Liver (tissue), 9 donors: Measurements from ENCODE around the gene FAH. TPM values are rescaled to one million over a fixed set of nuclear protein-coding genes. Genes with fewer than 3 reads are reported as not detected.

Experiments used
- DNase-seq: peaks from one replicate; pipeline ENCODE4 v3.0.0-alpha.2; 2017; ENCODE audit warnings: low spot score
- H3K27ac ChIP-seq, 2 donors: one replicate each; pipeline ENCODE4 v1.7.0; 2013; ENCODE audit warnings: inconsistent platforms in 2 of 2, low read length in 2 of 2, control low read depth in 1 of 2, low read depth in 1 of 2, mild to moderate bottlenecking in 1 of 2
- H3K27me3 ChIP-seq, 4 donors: one replicate each; pipeline versions ENCODE4 v1.6.1 to v1.7.0; 2013; ENCODE audit warnings: low read length in 3 of 4, inconsistent platforms in 1 of 4, mild to moderate bottlenecking in 1 of 4, moderate library complexity in 1 of 4; ENCODE audit not compliant: control insufficient read depth in 4 of 4, insufficient read depth in 4 of 4
- H3K36me3 ChIP-seq, 4 donors: one replicate each; pipeline versions ENCODE4 v1.6.1 to v1.7.0; 2013; ENCODE audit warnings: low read length in 3 of 4, mild to moderate bottlenecking in 3 of 4, low read depth in 1 of 4, moderate library complexity in 1 of 4; ENCODE audit not compliant: control insufficient read depth in 4 of 4, insufficient read depth in 3 of 4
- H3K4me1 ChIP-seq, 4 donors: one replicate each; pipeline versions ENCODE4 v1.6.1 to v1.7.0; 2013; ENCODE audit warnings: low read length in 3 of 4, mild to moderate bottlenecking in 3 of 4, moderate library complexity in 1 of 4; ENCODE audit not compliant: control insufficient read depth in 4 of 4, insufficient read depth in 4 of 4
- H3K4me3 ChIP-seq, 3 donors: one replicate each; pipeline versions ENCODE4 v1.6.1 to v1.7.0; 2013; ENCODE audit warnings: low read length in 3 of 3, control low read depth in 1 of 3, low read depth in 1 of 3, mild to moderate bottlenecking in 1 of 3
- H3K9ac ChIP-seq, 2 donors: one replicate each; pipeline ENCODE4 v1.7.0; 2013; ENCODE audit warnings: low read length in 2 of 2, mild to moderate bottlenecking in 2 of 2, moderate library complexity in 2 of 2, control low read depth in 1 of 2, low read depth in 1 of 2
- H3K9me3 ChIP-seq, 4 donors: one replicate each; pipeline versions ENCODE4 v1.6.1 to v1.7.0; 2013; ENCODE audit warnings: low read length in 3 of 4; ENCODE audit not compliant: control insufficient read depth in 4 of 4
- EGR1 ChIP-seq, 2 donors: IDR thresholded peaks; 2 replicates each; pipeline ENCODE4 v1.6.1; 2016 to 2018; ENCODE audit warnings: antibody characterized with exemption in 2 of 2, low read depth in 2 of 2
- FOXA1 ChIP-seq: IDR thresholded peaks from 2 replicates; pipeline ENCODE4 v1.6.1; 2016; ENCODE audit warnings: antibody characterized with exemption
- FOXA2 ChIP-seq: IDR thresholded peaks from 2 replicates; pipeline ENCODE4 v1.6.1; 2016; ENCODE audit warnings: antibody characterized with exemption
- GABPA ChIP-seq, 2 donors: IDR thresholded peaks in 1 of 2; conservative IDR thresholded peaks in 1 of 2; 2 replicates each; pipeline ENCODE4 v1.6.1; 2016; ENCODE audit warnings: antibody characterized with exemption in 2 of 2, mild to moderate bottlenecking in 1 of 2, moderate library complexity in 1 of 2
- HNF4A ChIP-seq, 2 donors: conservative IDR thresholded peaks; 2 replicates each; pipeline ENCODE4 v1.6.1; 2016; ENCODE audit warnings: antibody characterized with exemption in 2 of 2, mild to moderate bottlenecking in 2 of 2
- HNF4G ChIP-seq: IDR thresholded peaks from 2 replicates; pipeline ENCODE4 v1.6.1; 2016; ENCODE audit warnings: antibody characterized with exemption
- JUND ChIP-seq, 2 donors: IDR thresholded peaks; 2 replicates each; pipeline ENCODE4 v1.6.1; 2016; ENCODE audit warnings: antibody characterized with exemption in 2 of 2
- NR2F2 ChIP-seq: IDR thresholded peaks from 2 replicates; pipeline ENCODE4 v1.6.1; 2016; ENCODE audit warnings: antibody characterized with exemption
- RAD21 ChIP-seq, 2 donors: IDR thresholded peaks; 2 replicates each; pipeline ENCODE4 v1.6.1; 2016; ENCODE audit warnings: antibody characterized with exemption in 2 of 2, mild to moderate bottlenecking in 2 of 2
- RXRA ChIP-seq, 2 donors: IDR thresholded peaks; 2 replicates each; pipeline ENCODE4 v1.6.1; 2017 to 2018; ENCODE audit warnings: antibody characterized with exemption in 2 of 2, mild to moderate bottlenecking in 1 of 2
- SP1 ChIP-seq: IDR thresholded peaks from 2 replicates; pipeline ENCODE4 v1.6.1; 2018; ENCODE audit warnings: antibody characterized with exemption, mild to moderate bottlenecking
- TAF1 ChIP-seq: conservative IDR thresholded peaks from 2 replicates; pipeline ENCODE4 v1.6.1; 2016; ENCODE audit warnings: antibody characterized with exemption, mild to moderate bottlenecking
- YY1 ChIP-seq: IDR thresholded peaks from 2 replicates; pipeline ENCODE4 v1.6.1; 2016; ENCODE audit warnings: antibody characterized with exemption, mild to moderate bottlenecking
- WGBS: extraction: QIAGEN DNeasy Blood & Tissue Kit; methylation state at CpG from one replicate; pipeline ENCODE4 v1.1.7; 2013; 5-methylcytosine and 5-hydroxymethylcytosine counted together
- polyA plus RNA-seq, 2 donors: library from polyadenylated mRNA; stranded (reverse) in 1 of 2; unstranded in 1 of 2; fragments of 200-250 nt in 1 of 2; fragments of >200 nt in 1 of 2; fragmentation: Nextera tagmentation in 1 of 2; extraction: Ambion mirVana in 1 of 2; gene quantifications; one replicate each; pipeline versions ENCODE4 v1.2.1 to v1.2.3, GENCODE V29; 2013 to 2015
- total RNA-seq, 2 donors: library from RNA; depleted of rRNA; stranded (reverse); fragments of >200 nt; gene quantifications; one replicate each; pipeline ENCODE4 v1.2.3, GENCODE V29; 2014
- TF ChIP-seq, protein P1 (sequence below): fragments of 150-350 bp; IDR thresholded peaks from 2 replicates; pipeline ENCODE4 v1.5.1; 2017; ENCODE audit warnings: improper control_type of control experiment, low read depth, low read length; ENCODE audit not compliant: missing input control
- TF ChIP-seq, protein P2 (sequence below): IDR thresholded peaks from 2 replicates; pipeline ENCODE4 v1.6.1; 2016; ENCODE audit warnings: antibody characterized with exemption
- TF ChIP-seq, protein P3 (sequence below): IDR thresholded peaks from 2 replicates; pipeline ENCODE4 v1.6.1; 2016; ENCODE audit warnings: antibody characterized with exemption
- TF ChIP-seq, protein P4 (sequence below): IDR thresholded peaks from 2 replicates; pipeline ENCODE4 v1.6.1; 2016; ENCODE audit warnings: antibody characterized with exemption
- TF ChIP-seq, protein P5 (sequence below): IDR thresholded peaks from 2 replicates; pipeline ENCODE4 v1.6.1; 2016; ENCODE audit warnings: antibody characterized with exemption, mild to moderate bottlenecking
- donor health status: healthy.
- donor health status: healthy.
- donor health status: healthy.
- donor health status: healthy.
- donor health status: healthy.

The FAH gene
- total and polyA plus RNA-seq, 4 donors = 42.1 to 226 (median 186) TPM

DNA sequence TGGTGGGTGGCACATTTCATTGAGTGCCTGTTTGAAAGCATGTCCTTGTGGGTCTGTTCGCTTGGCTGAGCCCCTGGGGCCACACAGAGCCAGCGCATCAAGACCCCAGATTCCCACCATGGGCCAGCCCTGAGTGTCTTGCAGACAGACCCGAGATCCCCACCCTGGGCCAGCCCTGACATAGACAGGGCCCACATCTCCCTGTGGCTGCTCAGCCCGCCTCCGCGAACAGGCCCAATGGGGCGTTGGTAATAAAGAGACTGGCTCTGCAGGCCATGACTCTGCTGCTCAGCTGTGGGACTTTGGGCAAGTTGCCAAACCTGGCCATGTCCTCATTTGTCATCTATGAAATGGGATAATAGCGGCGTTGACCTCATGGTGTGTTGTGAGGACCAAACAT is 22.6 kb downstream of the FAH start:
- Histone ChIP-seq H3K27me3 (no peaks in the 10 kb centered on the region), H3K9ac (no peak overlapping the region), H3K9me3 (no peaks in the 10 kb centered on the region), H3K36me3 (peaks cover 12 to 27% (median 23%) of the 10 kb centered on the region in 4 donors), H3K27ac (peak overlapping the region; percentile 84 to 90), H3K4me1 (peaks cover 28 to 63% (median 56%) of the 10 kb centered on the region in 4 donors), H3K4me3 (no peak overlapping the region)
- TF ChIP-seq, protein P1, sequence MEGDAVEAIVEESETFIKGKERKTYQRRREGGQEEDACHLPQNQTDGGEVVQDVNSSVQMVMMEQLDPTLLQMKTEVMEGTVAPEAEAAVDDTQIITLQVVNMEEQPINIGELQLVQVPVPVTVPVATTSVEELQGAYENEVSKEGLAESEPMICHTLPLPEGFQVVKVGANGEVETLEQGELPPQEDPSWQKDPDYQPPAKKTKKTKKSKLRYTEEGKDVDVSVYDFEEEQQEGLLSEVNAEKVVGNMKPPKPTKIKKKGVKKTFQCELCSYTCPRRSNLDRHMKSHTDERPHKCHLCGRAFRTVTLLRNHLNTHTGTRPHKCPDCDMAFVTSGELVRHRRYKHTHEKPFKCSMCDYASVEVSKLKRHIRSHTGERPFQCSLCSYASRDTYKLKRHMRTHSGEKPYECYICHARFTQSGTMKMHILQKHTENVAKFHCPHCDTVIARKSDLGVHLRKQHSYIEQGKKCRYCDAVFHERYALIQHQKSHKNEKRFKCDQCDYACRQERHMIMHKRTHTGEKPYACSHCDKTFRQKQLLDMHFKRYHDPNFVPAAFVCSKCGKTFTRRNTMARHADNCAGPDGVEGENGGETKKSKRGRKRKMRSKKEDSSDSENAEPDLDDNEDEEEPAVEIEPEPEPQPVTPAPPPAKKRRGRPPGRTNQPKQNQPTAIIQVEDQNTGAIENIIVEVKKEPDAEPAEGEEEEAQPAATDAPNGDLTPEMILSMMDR = no peak
- TF ChIP-seq TAF1 (no peak), RAD21 (IDR thresholded peaks at IDR 0.05) (no peak), GABPA (IDR thresholded peaks at IDR 0.05 in 1 of 2, conservative IDR thresholded peaks at IDR 0.05 in 1 of 2) (no peak), HNF4G (no peak), FOXA1 (no peak), EGR1 (IDR thresholded peaks at IDR 0.05; ENCODE audit: low read depth in 2 of 2) (no peak)
- TF ChIP-seq, protein P2, sequence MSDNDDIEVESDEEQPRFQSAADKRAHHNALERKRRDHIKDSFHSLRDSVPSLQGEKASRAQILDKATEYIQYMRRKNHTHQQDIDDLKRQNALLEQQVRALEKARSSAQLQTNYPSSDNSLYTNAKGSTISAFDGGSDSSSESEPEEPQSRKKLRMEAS = no peak
- TF ChIP-seq, protein P3, sequence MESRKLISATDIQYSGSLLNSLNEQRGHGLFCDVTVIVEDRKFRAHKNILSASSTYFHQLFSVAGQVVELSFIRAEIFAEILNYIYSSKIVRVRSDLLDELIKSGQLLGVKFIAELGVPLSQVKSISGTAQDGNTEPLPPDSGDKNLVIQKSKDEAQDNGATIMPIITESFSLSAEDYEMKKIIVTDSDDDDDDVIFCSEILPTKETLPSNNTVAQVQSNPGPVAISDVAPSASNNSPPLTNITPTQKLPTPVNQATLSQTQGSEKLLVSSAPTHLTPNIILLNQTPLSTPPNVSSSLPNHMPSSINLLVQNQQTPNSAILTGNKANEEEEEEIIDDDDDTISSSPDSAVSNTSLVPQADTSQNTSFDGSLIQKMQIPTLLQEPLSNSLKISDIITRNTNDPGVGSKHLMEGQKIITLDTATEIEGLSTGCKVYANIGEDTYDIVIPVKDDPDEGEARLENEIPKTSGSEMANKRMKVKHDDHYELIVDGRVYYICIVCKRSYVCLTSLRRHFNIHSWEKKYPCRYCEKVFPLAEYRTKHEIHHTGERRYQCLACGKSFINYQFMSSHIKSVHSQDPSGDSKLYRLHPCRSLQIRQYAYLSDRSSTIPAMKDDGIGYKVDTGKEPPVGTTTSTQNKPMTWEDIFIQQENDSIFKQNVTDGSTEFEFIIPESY = no peak
- whole genome bisulfite sequencing = 96% methylated on average over 9 of the region's 9 CpGs
- DNase-seq = no peak

DNA sequence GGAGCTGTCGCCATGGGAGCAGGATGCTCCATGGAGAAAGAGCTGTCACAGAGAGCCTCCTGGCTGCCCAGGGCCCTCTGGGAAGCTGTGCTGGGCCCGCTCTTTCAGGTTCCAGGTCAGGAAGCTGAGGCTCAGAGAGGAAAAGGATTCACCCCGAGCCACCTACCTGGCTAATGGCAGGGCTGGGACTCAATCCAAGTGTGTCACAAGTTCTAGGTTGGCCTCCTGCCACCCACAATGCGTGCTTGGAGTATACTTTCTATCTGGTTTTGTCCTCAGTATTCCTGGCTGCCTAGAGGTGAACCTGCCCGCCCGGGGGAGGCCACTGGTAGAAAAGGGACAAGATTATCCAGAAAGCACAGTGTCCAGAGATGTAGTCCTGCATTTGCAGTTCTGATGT is 23.6 kb downstream of the FAH start:
- Histone ChIP-seq H3K27me3 (no peaks in the 10 kb centered on the region), H3K9me3 (no peaks in the 10 kb centered on the region), H3K9ac (no peak overlapping the region), H3K4me3 (no peak overlapping the region), H3K27ac (peak overlapping the region; percentile 84 to 90), H3K4me1 (peaks cover 27 to 58% (median 51%) of the 10 kb centered on the region in 4 donors), H3K36me3 (peaks cover 12 to 35% (median 33%) of the 10 kb centered on the region in 4 donors)
- TF ChIP-seq HNF4A (conservative IDR thresholded peaks at IDR 0.05) (peak; percentile 55 to 71), FOXA2 (no peak), SP1 (peak; percentile 51), JUND (IDR thresholded peaks at IDR 0.05) (peak in 1 of 2 donors; percentile 48), GABPA (IDR thresholded peaks at IDR 0.05 in 1 of 2, conservative IDR thresholded peaks at IDR 0.05 in 1 of 2) (no peak), EGR1 (IDR thresholded peaks at IDR 0.05; ENCODE audit: low read depth in 2 of 2) (no peak), YY1 (peak; percentile 61), RAD21 (IDR thresholded peaks at IDR 0.05) (peak; percentile 64 to 69), NR2F2 (no peak), HNF4G (no peak), TAF1 (no peak), FOXA1 (no peak), RXRA (IDR thresholded peaks at IDR 0.05) (peak; percentile 82 to 89)
- TF ChIP-seq, protein P1 = no peak
- TF ChIP-seq, protein P4, sequence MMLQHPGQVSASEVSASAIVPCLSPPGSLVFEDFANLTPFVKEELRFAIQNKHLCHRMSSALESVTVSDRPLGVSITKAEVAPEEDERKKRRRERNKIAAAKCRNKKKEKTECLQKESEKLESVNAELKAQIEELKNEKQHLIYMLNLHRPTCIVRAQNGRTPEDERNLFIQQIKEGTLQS = no peak
- TF ChIP-seq, protein P3 = no peak
- TF ChIP-seq, protein P2 = peak; percentile 40
- TF ChIP-seq, protein P5, sequence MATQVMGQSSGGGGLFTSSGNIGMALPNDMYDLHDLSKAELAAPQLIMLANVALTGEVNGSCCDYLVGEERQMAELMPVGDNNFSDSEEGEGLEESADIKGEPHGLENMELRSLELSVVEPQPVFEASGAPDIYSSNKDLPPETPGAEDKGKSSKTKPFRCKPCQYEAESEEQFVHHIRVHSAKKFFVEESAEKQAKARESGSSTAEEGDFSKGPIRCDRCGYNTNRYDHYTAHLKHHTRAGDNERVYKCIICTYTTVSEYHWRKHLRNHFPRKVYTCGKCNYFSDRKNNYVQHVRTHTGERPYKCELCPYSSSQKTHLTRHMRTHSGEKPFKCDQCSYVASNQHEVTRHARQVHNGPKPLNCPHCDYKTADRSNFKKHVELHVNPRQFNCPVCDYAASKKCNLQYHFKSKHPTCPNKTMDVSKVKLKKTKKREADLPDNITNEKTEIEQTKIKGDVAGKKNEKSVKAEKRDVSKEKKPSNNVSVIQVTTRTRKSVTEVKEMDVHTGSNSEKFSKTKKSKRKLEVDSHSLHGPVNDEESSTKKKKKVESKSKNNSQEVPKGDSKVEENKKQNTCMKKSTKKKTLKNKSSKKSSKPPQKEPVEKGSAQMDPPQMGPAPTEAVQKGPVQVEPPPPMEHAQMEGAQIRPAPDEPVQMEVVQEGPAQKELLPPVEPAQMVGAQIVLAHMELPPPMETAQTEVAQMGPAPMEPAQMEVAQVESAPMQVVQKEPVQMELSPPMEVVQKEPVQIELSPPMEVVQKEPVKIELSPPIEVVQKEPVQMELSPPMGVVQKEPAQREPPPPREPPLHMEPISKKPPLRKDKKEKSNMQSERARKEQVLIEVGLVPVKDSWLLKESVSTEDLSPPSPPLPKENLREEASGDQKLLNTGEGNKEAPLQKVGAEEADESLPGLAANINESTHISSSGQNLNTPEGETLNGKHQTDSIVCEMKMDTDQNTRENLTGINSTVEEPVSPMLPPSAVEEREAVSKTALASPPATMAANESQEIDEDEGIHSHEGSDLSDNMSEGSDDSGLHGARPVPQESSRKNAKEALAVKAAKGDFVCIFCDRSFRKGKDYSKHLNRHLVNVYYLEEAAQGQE = peak; percentile 35
- 37% methylated on average over 6 of the region's 6 CpGs for WGBS
- DNase-seq = no peak
